Adrenal gland (tissue), 5 donors: ENCODE results near the gene CCDC28B.

Experiments used
- CTCF ChIP-seq, 6 experiments: fragments of 450-650 bp in 4 of 6; fragments of 200-600 bp in 2 of 6; sonication (generic) in 1 of 6; IDR thresholded peaks; 1 replicate in 5 of 6; 2 replicates in 1 of 6; pipeline versions ENCODE4 v1.5.1 to v1.8.0; 2016 to 2021; ENCODE audit warnings: antibody characterized with exemption in 6 of 6, mild to moderate bottlenecking in 2 of 6, moderate library complexity in 1 of 6
- POLR2A ChIP-seq, 2 donors: fragments of 450-650 bp; IDR thresholded peaks; one replicate each; pipeline ENCODE4 v1.6.1; 2017; ENCODE audit warnings: antibody characterized with exemption in 2 of 2, mild to moderate bottlenecking in 2 of 2, moderate library complexity in 1 of 2
- donor health status: DM: no; HTN: no; CAD: no.

GRCh38 chr1:32184650-32185049, 15.7 kb upstream of the CCDC28B start:
- TF ChIP-seq POLR2A (IDR thresholded peaks at IDR 0.05) (no peak), CTCF (IDR thresholded peaks at IDR 0.05) (no peak)
